Loucy (cell line): Measurements from ENCODE around the gene PTGES2.

Experiments
- CTCF ChIP-seq: fragments of 200-600 bp; sonication (generic); conservative IDR thresholded peaks from 2 replicates; pipeline ENCODE4 v1.5.1; 2014; ENCODE audit warnings: mild to moderate bottlenecking, antibody characterized with exemption, low read length
- EZH2phosphoT487 ChIP-seq: fragments of 200-600 bp; IDR thresholded peaks from 2 replicates; pipeline ENCODE4 v1.6.1; 2018; ENCODE audit warnings: antibody characterized with exemption, mild to moderate bottlenecking, moderate library complexity, borderline replicate concordance

GRCh38 chr9:128120741-128121465 is 6.6 kb downstream of the PTGES2 start:
- no peak for TF ChIP-seq CTCF
- no peak for TF ChIP-seq EZH2phosphoT487
